Astrocyte of the spinal cord (primary cell): ENCODE measurements around the gene ABHD17A.

Experiments used
- DNase-seq: peaks from one replicate; pipeline ENCODE4 v3.0.0; 2011; ENCODE audit warnings: low read depth, low spot score
- H3K4me3 ChIP-seq: 2 replicates; pipeline ENCODE4 v1.5.1; 2011; ENCODE audit warnings: low read depth, mild to moderate bottlenecking, low read length, moderate library complexity
- in situ Hi-C: cut with HindIII; loops from 2 replicates; pipeline ENCODE4 v1.10.0; 2017; ENCODE audit warnings: low sequenced_read_pairs
- TF ChIP-seq, protein P1 (sequence below): IDR thresholded peaks from 2 replicates; pipeline ENCODE4 v1.5.1; 2012; ENCODE audit warnings: low read depth, mild to moderate bottlenecking, low read length, inconsistent platforms

Gene ABHD17A

GRCh38 chr19:1864480-1865171, 20.7 kb downstream of the ABHD17A start:
- in situ Hi-C loops: no loop called here
- peak overlapping the region; percentile 71 for H3K4me3 ChIP-seq
- peak; percentile 40 for DNase-seq
- TF ChIP-seq, protein P1, sequence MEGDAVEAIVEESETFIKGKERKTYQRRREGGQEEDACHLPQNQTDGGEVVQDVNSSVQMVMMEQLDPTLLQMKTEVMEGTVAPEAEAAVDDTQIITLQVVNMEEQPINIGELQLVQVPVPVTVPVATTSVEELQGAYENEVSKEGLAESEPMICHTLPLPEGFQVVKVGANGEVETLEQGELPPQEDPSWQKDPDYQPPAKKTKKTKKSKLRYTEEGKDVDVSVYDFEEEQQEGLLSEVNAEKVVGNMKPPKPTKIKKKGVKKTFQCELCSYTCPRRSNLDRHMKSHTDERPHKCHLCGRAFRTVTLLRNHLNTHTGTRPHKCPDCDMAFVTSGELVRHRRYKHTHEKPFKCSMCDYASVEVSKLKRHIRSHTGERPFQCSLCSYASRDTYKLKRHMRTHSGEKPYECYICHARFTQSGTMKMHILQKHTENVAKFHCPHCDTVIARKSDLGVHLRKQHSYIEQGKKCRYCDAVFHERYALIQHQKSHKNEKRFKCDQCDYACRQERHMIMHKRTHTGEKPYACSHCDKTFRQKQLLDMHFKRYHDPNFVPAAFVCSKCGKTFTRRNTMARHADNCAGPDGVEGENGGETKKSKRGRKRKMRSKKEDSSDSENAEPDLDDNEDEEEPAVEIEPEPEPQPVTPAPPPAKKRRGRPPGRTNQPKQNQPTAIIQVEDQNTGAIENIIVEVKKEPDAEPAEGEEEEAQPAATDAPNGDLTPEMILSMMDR: peak; percentile 76

DNA sequence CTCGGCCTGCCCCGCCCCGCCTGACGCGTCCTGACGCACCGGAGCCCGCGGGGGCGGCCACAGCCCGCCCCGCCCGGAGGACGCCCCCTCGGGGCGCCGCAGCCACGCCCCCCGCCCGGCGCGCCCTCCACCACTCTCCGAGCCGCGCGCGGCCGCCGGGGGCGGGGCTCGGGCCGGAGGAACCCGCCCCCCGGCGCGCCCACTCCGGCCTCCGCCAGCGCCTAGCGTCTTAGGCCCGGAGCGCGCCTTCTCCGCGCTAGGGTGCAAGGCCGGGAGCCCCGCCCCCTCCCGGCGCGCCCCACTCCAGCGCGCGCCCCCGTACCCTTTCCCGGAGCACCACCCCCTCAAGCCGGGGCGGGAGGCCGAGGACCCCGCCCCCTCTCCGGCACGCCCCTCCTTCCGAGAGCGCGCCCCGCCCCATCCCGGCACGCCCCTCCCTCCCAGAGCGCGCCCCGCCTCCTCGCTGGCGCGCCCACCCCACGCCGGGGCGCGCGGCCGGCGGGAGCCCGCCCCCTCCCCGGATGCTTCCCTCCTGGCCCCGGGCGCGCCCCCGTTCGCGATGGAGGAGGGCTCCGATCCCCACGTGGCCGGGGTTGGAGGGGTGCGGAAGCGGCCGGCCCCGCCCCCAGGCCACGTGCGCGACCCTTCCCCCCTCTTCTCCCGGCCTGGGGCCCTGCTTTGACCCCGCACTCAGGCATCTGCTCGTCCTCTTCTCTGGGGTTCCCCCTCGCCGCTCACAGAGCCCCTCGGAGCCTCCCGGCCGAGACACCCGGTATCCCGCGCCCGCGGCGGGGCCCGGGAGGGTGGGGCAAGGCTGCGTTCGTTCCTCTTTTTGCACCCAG, 21.4 kb downstream of the ABHD17A start:
- H3K4me3 ChIP-seq: peak overlapping the region; percentile 71
- in situ Hi-C loops: no loop called here
- DNase-seq: peak; percentile 95
- TF ChIP-seq, protein P1: no peak

GRCh38 chr19:1863328-1863637, 22.0 kb downstream of the ABHD17A start, which contains the start of gene KLF16:
KLF16 (minus strand) TSS chr19:1863579; CDS start chr19:1863497, 82 bp downstream.
- TF ChIP-seq, protein P1: no peak
- no peak for DNase-seq
- peak within 1 kb of the TSS; percentile 86 for H3K4me3 ChIP-seq
- in situ Hi-C loops: no loop called here

DNA sequence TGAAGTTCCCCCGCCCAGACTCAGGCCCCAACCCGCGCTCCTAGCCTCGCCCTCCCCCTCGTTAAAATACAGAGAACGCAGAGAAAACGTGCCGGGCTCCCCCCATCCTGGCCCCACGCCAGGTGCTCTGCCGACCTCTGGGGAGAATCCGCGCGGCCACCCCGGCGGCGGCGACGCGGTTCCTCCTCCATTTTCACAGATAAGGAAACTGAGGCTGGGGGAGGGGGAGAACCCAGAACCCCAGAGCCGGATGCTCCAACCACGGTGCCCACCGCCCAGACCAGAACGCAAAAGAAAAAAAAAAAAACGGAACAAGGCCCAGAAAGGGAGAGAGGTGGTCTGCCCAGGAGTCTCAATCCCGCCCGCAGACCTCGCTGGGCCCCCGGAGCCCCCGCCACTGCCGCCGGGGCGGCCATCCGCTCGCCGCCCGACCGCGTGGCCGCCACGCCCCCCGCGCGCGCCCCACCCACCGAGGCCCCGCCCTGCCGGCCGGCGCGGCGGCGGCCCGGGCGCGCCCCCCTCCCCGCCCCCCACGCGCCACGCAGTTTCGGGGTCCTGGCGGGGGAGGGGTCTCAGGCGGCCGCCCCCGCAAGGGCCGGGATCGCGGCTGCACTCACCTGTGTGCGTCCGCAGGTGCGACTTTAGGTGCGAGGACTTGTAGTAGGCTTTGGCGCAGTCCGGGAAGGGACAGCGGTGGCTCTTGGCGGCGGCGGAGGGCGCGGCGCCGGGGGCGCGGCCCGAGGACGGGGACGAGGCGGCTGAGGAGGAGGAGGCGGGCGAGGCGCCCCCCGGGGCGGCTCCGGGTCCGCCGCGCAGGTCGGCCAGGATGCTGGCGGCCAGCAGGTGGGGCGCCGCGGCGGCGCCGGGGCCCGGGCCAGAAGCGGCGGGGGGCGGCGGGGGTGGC, 22.6 kb downstream of the ABHD17A start:
- DNase-seq: no peak
- TF ChIP-seq, protein P1: no peak
- H3K4me3 ChIP-seq: peak overlapping the region; percentile 86
- in situ Hi-C loops: no loop called here

DNA sequence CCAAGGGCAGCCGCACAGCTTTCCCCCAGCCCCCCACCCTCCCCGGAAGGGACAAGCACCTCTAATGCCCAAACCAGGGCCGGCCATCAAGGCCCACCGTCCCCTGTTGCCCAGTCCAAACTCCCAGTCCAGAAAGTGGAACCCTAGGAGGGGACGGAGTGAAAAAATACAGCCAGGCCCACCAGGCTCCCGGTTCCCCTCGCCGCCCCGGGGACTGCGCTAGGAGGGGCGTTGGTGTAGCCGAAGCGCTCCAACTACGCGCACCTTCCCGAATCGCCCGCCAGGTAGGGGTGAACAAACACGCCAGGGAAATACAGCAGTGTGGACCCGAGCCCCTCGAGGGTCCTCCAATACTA, 23.2 kb downstream of the ABHD17A start:
- in situ Hi-C loops: no loop called here
- H3K4me3 ChIP-seq: peak overlapping the region; percentile 86
- TF ChIP-seq, protein P1: no peak
- no peak for DNase-seq

GRCh38 chr19:1861599-1862031, 23.7 kb downstream of the ABHD17A start:
- TF ChIP-seq, protein P1: no peak
- in situ Hi-C loops: no loop called here
- H3K4me3 ChIP-seq: peak overlapping the region; percentile 86
- DNase-seq: no peak
